Kidney (tissue), 14 donors: ENCODE data around the gene JADE3. TPM values are rescaled to one million over a fixed set of nuclear protein-coding genes. Genes with fewer than 3 reads are reported as not detected.

Source experiments
- DNase-seq, 5 donors: peaks; one replicate each; pipeline ENCODE4 v3.0.0-alpha.2; 2013 to 2020
- FAIRE-seq: peaks from 2 replicates; lab custom pipeline; 2012; peaks lifted over from hg19 to GRCh38; lab: Jason Lieb, UNC
- H3K27ac ChIP-seq, 2 donors: one replicate each; pipeline ENCODE4 v1.7.0; 2013; ENCODE audit warnings: low read depth in 2 of 2, low read length in 2 of 2, inconsistent platforms in 1 of 2
- H3K27me3 ChIP-seq: one replicate; pipeline ENCODE4 v1.7.1; 2013; ENCODE audit warnings: low read length, inconsistent platforms; ENCODE audit not compliant: control insufficient read depth, insufficient read depth
- H3K36me3 ChIP-seq, 3 donors: one replicate each; pipeline versions ENCODE4 v1.7.0 to v1.7.1; 2013; ENCODE audit warnings: low read length in 3 of 3, control low read depth in 1 of 3, inconsistent platforms in 1 of 3; ENCODE audit not compliant: insufficient read depth in 3 of 3, control insufficient read depth in 2 of 3
- H3K4me1 ChIP-seq, 3 donors: one replicate each; pipeline versions ENCODE4 v1.7.0 to v1.7.1; 2013; ENCODE audit warnings: low read length in 3 of 3, inconsistent platforms in 1 of 3, low read depth in 1 of 3; ENCODE audit not compliant: control insufficient read depth in 2 of 3, insufficient read depth in 2 of 3
- H3K4me3 ChIP-seq, 3 donors: one replicate each; pipeline versions ENCODE4 v1.7.0 to v1.8.1; 2013; ENCODE audit warnings: low read length in 3 of 3, control low read depth in 1 of 3, inconsistent platforms in 1 of 3
- H3K9ac ChIP-seq, 3 donors: one replicate each; pipeline versions ENCODE4 v1.7.0 to v1.7.1; 2013; ENCODE audit warnings: low read length in 3 of 3, control low read depth in 1 of 3, inconsistent platforms in 1 of 3
- H3K9me3 ChIP-seq, 3 donors: one replicate each; pipeline versions ENCODE4 v1.7.0 to v1.7.1; 2013; ENCODE audit warnings: low read length in 3 of 3, control low read depth in 1 of 3, inconsistent platforms in 1 of 3; ENCODE audit not compliant: control insufficient read depth in 2 of 3, insufficient read depth in 1 of 3
- CTCF ChIP-seq: IDR thresholded peaks from 3 replicates; pipeline ENCODE4 v1.5.1; 2012; ENCODE audit warnings: mild to moderate bottlenecking, moderate library complexity, borderline replicate concordance; ENCODE audit not compliant: insufficient read depth; ENCODE audit errors: extremely low read depth
- intact Hi-C: fragments of 100-400 bp; cut with DNase I; formaldehyde crosslinking; loops from one replicate; pipeline ENCODE4 v1.11.1; 2022
- polyA plus RNA-seq: library from polyadenylated mRNA; stranded (reverse); fragments of 350-450 nt; fragmentation: Illumina TruSeq; extraction: RNeasy Lipid Tissue Mini Kit (QIAGEN cat#74804); gene quantifications from one replicate; pipeline ENCODE4 v1.2.3, GENCODE V29; 2014; ENCODE audit warnings: low read depth, low replicate concordance; ENCODE audit not compliant: insufficient read depth
- total RNA-seq: library from RNA; stranded (reverse); fragmentation: NEBNext Ultra II Directional; extraction: Animal tissue kit (Norgen Biotek cat#: 25700); gene quantifications from one replicate; pipeline ENCODE4 v1.2.1, GENCODE V29; 2021
- donor health status: control.
- donor health status: control.
- donor health status: control.
- donor health status: control.
- donor health status: control.
- donor health status: DM: yes; HTN: yes; CAD: no.
- donor health status: Normal renal cell carcinoma (clear cell type).

Gene JADE3
- total and polyA plus RNA-seq, 2 donors from 2014 or later = 3.2 to 13.1 TPM

GRCh38 chrX:46917622-46918021, 5.4 kb downstream of the JADE3 start:
- intact Hi-C loops = no loop called here
- H3K4me1 ChIP-seq = peaks cover 0 to 2% (median 0%) of the 10 kb centered on the region in 3 donors
- DNase-seq (no peak), FAIRE-seq (no peak)
- H3K9ac ChIP-seq = no peak overlapping the region
- no peak overlapping the region for H3K27ac ChIP-seq
- no peaks in the 10 kb centered on the region for H3K9me3 ChIP-seq
- no peaks in the 10 kb centered on the region for H3K36me3 ChIP-seq
- H3K4me3 ChIP-seq = no peak overlapping the region
- no peak for TF ChIP-seq CTCF
- peaks cover 3% of the 10 kb centered on the region for H3K27me3 ChIP-seq

- Histone ChIP-seq H3K4me3 (no peak overlapping the region), H3K36me3 (no peaks in the 10 kb centered on the region), H3K4me1 (peaks cover 0 to 2% (median 0%) of the 10 kb centered on the region in 3 donors), H3K27ac (no peak overlapping the region), H3K9ac (no peak overlapping the region), H3K27me3 (peaks cover 3% of the 10 kb centered on the region), H3K9me3 (no peaks in the 10 kb centered on the region)
- intact Hi-C loops = no loop called here
- FAIRE-seq (no peak), DNase-seq (no peak)
- TF ChIP-seq CTCF = no peak
Measured at GRCh38 chrX:46918434-46918833, 6.2 kb downstream of the JADE3 start.

- H3K9me3 ChIP-seq = no peaks in the 10 kb centered on the region
- H3K27me3 ChIP-seq = no peaks in the 10 kb centered on the region
- H3K36me3 ChIP-seq = no peaks in the 10 kb centered on the region
- TF ChIP-seq CTCF = no peak
- H3K9ac ChIP-seq = no peak overlapping the region
- FAIRE-seq = no peak
- DNase-seq = no peak
- H3K4me1 ChIP-seq = no peaks in the 10 kb centered on the region
- no peak overlapping the region for H3K27ac ChIP-seq
- no peak overlapping the region for H3K4me3 ChIP-seq
- intact Hi-C loops = no loop called here
Measured at GRCh38 chrX:46920235-46920634, 8.0 kb downstream of the JADE3 start.

GRCh38 chrX:46922611-46923010, 10.4 kb downstream of the JADE3 start:
- H3K9ac ChIP-seq = no peak overlapping the region
- FAIRE-seq = no peak
- intact Hi-C loops = no loop called here

More at GRCh38 chrX:46922611-46923010, 10.4 kb downstream of the JADE3 start:
- TF ChIP-seq CTCF = no peak
- no peaks in the 10 kb centered on the region for H3K9me3 ChIP-seq
- no peaks in the 10 kb centered on the region for H3K4me1 ChIP-seq
- H3K36me3 ChIP-seq = no peaks in the 10 kb centered on the region
- H3K27ac ChIP-seq = no peak overlapping the region
- H3K27me3 ChIP-seq = no peaks in the 10 kb centered on the region
- no peak for DNase-seq
- no peak overlapping the region for H3K4me3 ChIP-seq
